IPS-20b (cell line): Measurements from ENCODE around the gene IRF1.

Experiments used
- H3K27ac ChIP-seq: one replicate; pipeline ENCODE4 v1.5.1; 2013; ENCODE audit warnings: low read length
- H3K27me3 ChIP-seq: 2 replicates; pipeline ENCODE4 v1.6.1; 2013; ENCODE audit warnings: mild to moderate bottlenecking, low read length, inconsistent platforms; ENCODE audit not compliant: insufficient read depth
- H3K36me3 ChIP-seq: 2 replicates; pipeline ENCODE4 v1.6.1; 2013; ENCODE audit warnings: low read depth, mild to moderate bottlenecking, inconsistent platforms, low read length, moderate library complexity; ENCODE audit not compliant: insufficient read depth
- H3K4me1 ChIP-seq: 2 replicates; pipeline ENCODE4 v1.6.1; 2013; ENCODE audit warnings: mild to moderate bottlenecking, control low read depth, inconsistent platforms, low read length, moderate library complexity; ENCODE audit not compliant: insufficient read depth
- H3K4me3 ChIP-seq: 2 replicates; pipeline ENCODE4 v1.5.1; 2013; ENCODE audit warnings: mild to moderate bottlenecking, low read length, inconsistent platforms
- H3K9ac ChIP-seq: 2 replicates; pipeline ENCODE4 v1.6.1; 2013; ENCODE audit warnings: low read depth, mild to moderate bottlenecking, inconsistent platforms, low read length, moderate library complexity
- H3K9me3 ChIP-seq: 2 replicates; pipeline ENCODE4 v1.6.1; 2013; ENCODE audit warnings: mild to moderate bottlenecking, low read depth, low read length, inconsistent platforms; ENCODE audit not compliant: insufficient read depth

The IRF1 gene

GRCh38 chr5:132476876-132477781 is 13.4 kb downstream of the IRF1 start:
- Histone ChIP-seq H3K9me3 (no peaks in the 10 kb centered on the region), H3K27ac (no peak overlapping the region), H3K36me3 (no peaks in the 10 kb centered on the region), H3K4me1 (no peaks in the 10 kb centered on the region; the same call in 1 of the 2 replicates), H3K4me3 (no peak overlapping the region), H3K9ac (no peak overlapping the region), H3K27me3 (no peaks in the 10 kb centered on the region)

GRCh38 chr5:132475987-132476875 is 14.3 kb downstream of the IRF1 start:
- no peaks in the 10 kb centered on the region for H3K36me3 ChIP-seq
- H3K9me3 ChIP-seq: no peaks in the 10 kb centered on the region
- H3K27me3 ChIP-seq: no peaks in the 10 kb centered on the region
- H3K9ac ChIP-seq: no peak overlapping the region
- no peak overlapping the region for H3K27ac ChIP-seq
- H3K4me3 ChIP-seq: no peak overlapping the region
- H3K4me1 ChIP-seq: no peaks in the 10 kb centered on the region; the same call in 1 of the 2 replicates

GRCh38 chr5:132475497-132475882 is 15.1 kb downstream of the IRF1 start:
- Histone ChIP-seq H3K4me1 (no peaks in the 10 kb centered on the region; the same call in 1 of the 2 replicates), H3K9ac (peak overlapping the region; percentile 13; the same call in 1 of the 2 replicates), H3K36me3 (no peaks in the 10 kb centered on the region), H3K4me3 (no peak overlapping the region), H3K9me3 (no peaks in the 10 kb centered on the region), H3K27me3 (no peaks in the 10 kb centered on the region), H3K27ac (no peak overlapping the region)

- Histone ChIP-seq H3K9me3 (no peaks in the 10 kb centered on the region), H3K4me1 (no peaks in the 10 kb centered on the region; the same call in 1 of the 2 replicates), H3K4me3 (no peak overlapping the region), H3K27me3 (no peaks in the 10 kb centered on the region), H3K36me3 (no peaks in the 10 kb centered on the region), H3K27ac (no peak overlapping the region), H3K9ac (peak overlapping the region; percentile 23; the same call in 1 of the 2 replicates)
These were observed 15.6 kb downstream of the IRF1 start for GRCh38 chr5:132474881-132475496.

- Histone ChIP-seq H3K36me3 (no peaks in the 10 kb centered on the region), H3K27me3 (no peaks in the 10 kb centered on the region), H3K4me1 (no peaks in the 10 kb centered on the region; the same call in 1 of the 2 replicates), H3K4me3 (no peak overlapping the region), H3K9ac (peak overlapping the region; percentile 23; the same call in 1 of the 2 replicates), H3K9me3 (no peaks in the 10 kb centered on the region), H3K27ac (no peak overlapping the region)
These were observed 16.3 kb downstream of the IRF1 start for GRCh38 chr5:132474131-132474723.

GRCh38 chr5:132473668-132474067 is 16.9 kb downstream of the IRF1 start:
- no peak overlapping the region for H3K4me3 ChIP-seq
- no peaks in the 10 kb centered on the region for H3K9me3 ChIP-seq
- H3K27ac ChIP-seq: no peak overlapping the region
- H3K9ac ChIP-seq: no peak overlapping the region
- no peaks in the 10 kb centered on the region; the same call in 1 of the 2 replicates for H3K4me1 ChIP-seq
- H3K36me3 ChIP-seq: no peaks in the 10 kb centered on the region
- no peaks in the 10 kb centered on the region for H3K27me3 ChIP-seq

GRCh38 chr5:132473019-132473531 is 17.5 kb downstream of the IRF1 start:
- Histone ChIP-seq H3K9ac (no peak overlapping the region), H3K36me3 (no peaks in the 10 kb centered on the region), H3K4me1 (no peaks in the 10 kb centered on the region; the same call in 1 of the 2 replicates), H3K27me3 (no peaks in the 10 kb centered on the region), H3K9me3 (no peaks in the 10 kb centered on the region), H3K27ac (no peak overlapping the region), H3K4me3 (no peak overlapping the region)

GRCh38 chr5:132472431-132472830 is 18.1 kb downstream of the IRF1 start:
- Histone ChIP-seq H3K27me3 (no peaks in the 10 kb centered on the region), H3K27ac (no peak overlapping the region), H3K9ac (no peak overlapping the region)

GRCh38 chr5:132471944-132472343 is 18.6 kb downstream of the IRF1 start:
- Histone ChIP-seq H3K36me3 (no peaks in the 10 kb centered on the region), H3K27ac (no peak overlapping the region), H3K27me3 (no peaks in the 10 kb centered on the region), H3K4me3 (no peak overlapping the region), H3K4me1 (no peaks in the 10 kb centered on the region; the same call in 1 of the 2 replicates), H3K9me3 (no peaks in the 10 kb centered on the region), H3K9ac (no peak overlapping the region)

More at GRCh38 chr5:132472431-132472830, 18.1 kb downstream of the IRF1 start:
- no peaks in the 10 kb centered on the region for H3K9me3 ChIP-seq
- H3K4me3 ChIP-seq: no peak overlapping the region
- H3K36me3 ChIP-seq: no peaks in the 10 kb centered on the region
- no peaks in the 10 kb centered on the region; the same call in 1 of the 2 replicates for H3K4me1 ChIP-seq

GRCh38 chr5:132471151-132471907 is 19.2 kb downstream of the IRF1 start:
- H3K27ac ChIP-seq: no peak overlapping the region
- no peaks in the 10 kb centered on the region for H3K27me3 ChIP-seq
- no peaks in the 10 kb centered on the region for H3K9me3 ChIP-seq
- no peaks in the 10 kb centered on the region for H3K36me3 ChIP-seq
- H3K4me3 ChIP-seq: no peak overlapping the region
- no peak overlapping the region for H3K9ac ChIP-seq
- H3K4me1 ChIP-seq: no peaks in the 10 kb centered on the region; the same call in 1 of the 2 replicates
